ENCODE data around the gene ADAMTSL2.

The ADAMTSL2 gene

DNA sequence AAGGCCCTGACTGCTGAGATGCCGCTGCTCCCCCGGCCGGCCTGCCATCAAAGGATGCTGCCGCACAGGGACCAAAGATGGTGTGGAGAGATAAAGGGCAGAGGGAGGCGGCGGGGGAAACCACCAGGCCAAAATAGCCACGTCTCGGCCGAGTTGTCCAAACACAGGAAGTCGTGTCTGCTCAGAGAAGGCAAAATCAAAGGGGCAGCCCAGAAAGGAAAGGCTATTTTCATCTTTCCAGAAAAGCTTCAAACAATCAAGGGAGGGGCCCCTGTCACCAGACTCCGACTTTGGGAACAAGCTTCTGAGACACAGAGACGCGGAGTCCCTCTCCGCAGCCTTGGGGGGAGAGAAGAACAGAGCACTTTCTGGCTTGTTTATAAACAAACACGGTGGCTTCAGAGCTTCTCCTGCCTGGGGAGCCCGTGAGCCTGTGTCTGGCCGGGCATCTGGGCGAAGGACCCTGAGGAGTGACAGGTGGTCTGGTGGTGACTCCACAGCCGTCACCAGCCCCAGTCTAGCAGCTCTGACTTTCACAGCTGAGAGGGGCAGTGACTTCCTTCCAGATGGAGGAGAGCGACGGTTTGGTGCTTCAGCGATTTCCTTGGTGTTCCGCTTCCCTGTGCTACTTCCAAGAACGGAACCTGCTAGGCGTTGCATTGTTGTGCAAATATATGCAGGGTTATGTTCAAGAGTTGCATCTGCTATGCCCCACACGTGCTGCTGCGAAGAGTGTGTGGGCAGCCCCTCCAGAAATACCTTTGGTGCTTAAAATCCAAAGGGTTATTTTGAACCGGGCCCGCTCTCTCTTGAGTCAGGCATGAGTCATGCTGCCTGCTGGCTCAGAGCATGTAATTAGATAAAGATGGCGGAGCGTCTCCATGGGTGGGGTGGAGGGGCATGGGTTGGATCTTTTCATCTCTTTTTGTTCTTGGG lies 24.0 kb downstream of the ADAMTSL2 start:
- TF ChIP-seq EGR1 (IDR thresholded peaks at IDR 0.05) (no peak), NFIC (IDR thresholded peaks at IDR 0.05) (no peak), TAF1 (IDR thresholded peaks at IDR 0.05; ENCODE audit: low read depth) (no peak)
- TF ChIP-seq, protein P1, sequence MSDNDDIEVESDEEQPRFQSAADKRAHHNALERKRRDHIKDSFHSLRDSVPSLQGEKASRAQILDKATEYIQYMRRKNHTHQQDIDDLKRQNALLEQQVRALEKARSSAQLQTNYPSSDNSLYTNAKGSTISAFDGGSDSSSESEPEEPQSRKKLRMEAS (IDR thresholded peaks at IDR 0.05): no peak
- TF ChIP-seq, protein P2, sequence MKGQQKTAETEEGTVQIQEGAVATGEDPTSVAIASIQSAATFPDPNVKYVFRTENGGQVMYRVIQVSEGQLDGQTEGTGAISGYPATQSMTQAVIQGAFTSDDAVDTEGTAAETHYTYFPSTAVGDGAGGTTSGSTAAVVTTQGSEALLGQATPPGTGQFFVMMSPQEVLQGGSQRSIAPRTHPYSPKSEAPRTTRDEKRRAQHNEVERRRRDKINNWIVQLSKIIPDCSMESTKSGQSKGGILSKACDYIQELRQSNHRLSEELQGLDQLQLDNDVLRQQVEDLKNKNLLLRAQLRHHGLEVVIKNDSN (IDR thresholded peaks at IDR 0.05): no peak

DNA sequence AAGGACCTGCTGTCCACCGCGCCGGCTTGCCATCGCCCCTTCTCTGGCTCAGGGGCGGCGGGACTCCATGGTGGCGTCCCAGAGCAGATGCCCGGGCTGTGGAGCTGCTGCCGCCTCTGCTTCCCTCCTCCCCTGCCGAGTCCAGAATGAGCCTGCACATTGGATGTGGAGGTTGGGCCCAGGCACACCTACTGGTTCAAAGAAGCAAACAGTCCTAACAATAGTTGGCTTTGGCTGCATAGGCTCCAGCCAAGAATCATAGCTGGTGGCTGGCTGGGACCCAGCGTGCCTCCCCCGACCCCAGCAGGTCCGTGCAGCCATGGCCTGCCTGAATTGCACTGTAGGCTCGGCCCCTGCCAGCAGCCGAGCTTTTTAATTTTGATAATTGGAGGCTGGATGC lies 25.8 kb downstream of the ADAMTSL2 start:
- TF ChIP-seq NFIC (IDR thresholded peaks at IDR 0.05) (peak; percentile 38; the same call in 1 of the 2 replicates), TAF1 (IDR thresholded peaks at IDR 0.05; ENCODE audit: low read depth) (no peak)

DNA sequence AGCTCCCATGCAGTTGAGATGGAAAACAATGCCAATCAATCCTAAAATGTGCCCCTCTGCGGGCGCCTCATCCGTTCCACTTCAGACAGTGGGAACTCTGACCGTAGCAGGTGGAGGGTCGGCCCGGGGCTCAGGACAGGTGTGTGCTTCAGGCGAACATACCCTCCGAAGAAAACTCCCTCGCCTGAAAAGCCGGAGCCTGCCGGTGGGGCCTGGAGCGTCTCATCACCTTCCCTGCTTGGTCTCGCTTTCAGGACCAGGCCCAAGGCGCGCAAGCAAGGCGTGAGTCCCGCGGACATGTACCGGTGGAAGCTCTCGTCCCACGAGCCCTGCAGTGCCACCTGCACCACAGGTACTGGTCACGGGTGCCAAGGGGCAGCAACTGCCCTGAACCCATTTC lies 26.4 kb downstream of the ADAMTSL2 start:
- TF ChIP-seq NFIC (IDR thresholded peaks at IDR 0.05) (no peak), TAF1 (IDR thresholded peaks at IDR 0.05; ENCODE audit: low read depth) (no peak), TEAD4 (IDR thresholded peaks at IDR 0.05) (no peak), YY1 (IDR thresholded peaks at IDR 0.05; ENCODE audit: low read depth) (no peak), CEBPB (IDR thresholded peaks at IDR 0.05) (no peak), RAD21 (IDR thresholded peaks at IDR 0.05; ENCODE audit: low read depth) (no peak), TCF12 (IDR thresholded peaks at IDR 0.05; ENCODE audit: low read depth) (no peak), EGR1 (IDR thresholded peaks at IDR 0.05) (no peak), EP300 (IDR thresholded peaks at IDR 0.05; ENCODE audit: borderline replicate concordance) (no peak), FOXM1 (IDR thresholded peaks at IDR 0.05; ENCODE audit: borderline replicate concordance, low read depth) (no peak), CREB1 (IDR thresholded peaks at IDR 0.05; ENCODE audit: low read depth) (no peak), ZBTB7A (IDR thresholded peaks at IDR 0.05; ENCODE audit: low read depth) (no peak)
- TF ChIP-seq, protein P1 (IDR thresholded peaks at IDR 0.05): no peak
- TF ChIP-seq, protein P2 (IDR thresholded peaks at IDR 0.05): no peak
- TF ChIP-seq, protein P3, sequence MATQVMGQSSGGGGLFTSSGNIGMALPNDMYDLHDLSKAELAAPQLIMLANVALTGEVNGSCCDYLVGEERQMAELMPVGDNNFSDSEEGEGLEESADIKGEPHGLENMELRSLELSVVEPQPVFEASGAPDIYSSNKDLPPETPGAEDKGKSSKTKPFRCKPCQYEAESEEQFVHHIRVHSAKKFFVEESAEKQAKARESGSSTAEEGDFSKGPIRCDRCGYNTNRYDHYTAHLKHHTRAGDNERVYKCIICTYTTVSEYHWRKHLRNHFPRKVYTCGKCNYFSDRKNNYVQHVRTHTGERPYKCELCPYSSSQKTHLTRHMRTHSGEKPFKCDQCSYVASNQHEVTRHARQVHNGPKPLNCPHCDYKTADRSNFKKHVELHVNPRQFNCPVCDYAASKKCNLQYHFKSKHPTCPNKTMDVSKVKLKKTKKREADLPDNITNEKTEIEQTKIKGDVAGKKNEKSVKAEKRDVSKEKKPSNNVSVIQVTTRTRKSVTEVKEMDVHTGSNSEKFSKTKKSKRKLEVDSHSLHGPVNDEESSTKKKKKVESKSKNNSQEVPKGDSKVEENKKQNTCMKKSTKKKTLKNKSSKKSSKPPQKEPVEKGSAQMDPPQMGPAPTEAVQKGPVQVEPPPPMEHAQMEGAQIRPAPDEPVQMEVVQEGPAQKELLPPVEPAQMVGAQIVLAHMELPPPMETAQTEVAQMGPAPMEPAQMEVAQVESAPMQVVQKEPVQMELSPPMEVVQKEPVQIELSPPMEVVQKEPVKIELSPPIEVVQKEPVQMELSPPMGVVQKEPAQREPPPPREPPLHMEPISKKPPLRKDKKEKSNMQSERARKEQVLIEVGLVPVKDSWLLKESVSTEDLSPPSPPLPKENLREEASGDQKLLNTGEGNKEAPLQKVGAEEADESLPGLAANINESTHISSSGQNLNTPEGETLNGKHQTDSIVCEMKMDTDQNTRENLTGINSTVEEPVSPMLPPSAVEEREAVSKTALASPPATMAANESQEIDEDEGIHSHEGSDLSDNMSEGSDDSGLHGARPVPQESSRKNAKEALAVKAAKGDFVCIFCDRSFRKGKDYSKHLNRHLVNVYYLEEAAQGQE (IDR thresholded peaks at IDR 0.05; ENCODE audit: low read depth): no peak

DNA sequence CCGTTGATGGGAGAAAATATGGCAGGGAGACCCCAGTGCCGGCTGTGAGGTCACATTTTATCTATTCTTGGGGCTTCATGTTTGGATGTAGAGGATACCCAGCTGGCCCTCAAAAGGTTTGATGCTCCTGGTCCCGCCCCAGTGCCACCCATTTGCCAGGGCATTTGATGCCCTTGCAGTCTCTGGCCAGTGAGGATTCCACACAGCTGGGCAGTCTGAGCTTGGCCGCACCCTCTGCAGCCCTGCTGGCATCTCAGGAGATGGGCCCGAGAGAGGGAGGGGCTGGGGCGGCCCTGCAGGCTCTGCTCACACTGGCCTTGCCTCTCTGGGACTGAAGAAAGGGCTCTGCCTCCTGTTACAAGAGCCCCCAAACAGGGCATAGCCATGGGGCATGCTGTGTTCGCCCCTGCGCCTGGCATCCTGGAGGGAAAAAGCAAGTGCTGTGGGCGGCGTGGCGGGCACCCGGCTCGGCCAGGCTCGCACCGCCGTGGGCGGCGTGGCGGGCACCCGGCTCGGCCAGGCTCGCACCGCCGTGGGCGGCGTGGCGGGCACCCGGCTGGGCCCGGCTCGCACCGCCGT lies 27.6 kb downstream of the ADAMTSL2 start:
- TF ChIP-seq, protein P3 (IDR thresholded peaks at IDR 0.05; ENCODE audit: low read depth): no peak
- TF ChIP-seq EP300 (IDR thresholded peaks at IDR 0.05; ENCODE audit: borderline replicate concordance) (no peak), TEAD4 (IDR thresholded peaks at IDR 0.05) (no peak), CREB1 (IDR thresholded peaks at IDR 0.05; ENCODE audit: low read depth) (no peak), TAF1 (IDR thresholded peaks at IDR 0.05; ENCODE audit: low read depth) (no peak), RAD21 (IDR thresholded peaks at IDR 0.05; ENCODE audit: low read depth) (no peak), NFIC (IDR thresholded peaks at IDR 0.05) (no peak), TCF12 (IDR thresholded peaks at IDR 0.05; ENCODE audit: low read depth) (no peak), CEBPB (IDR thresholded peaks at IDR 0.05) (no peak)
- TF ChIP-seq, protein P2 (IDR thresholded peaks at IDR 0.05): no peak
- TF ChIP-seq, protein P1 (IDR thresholded peaks at IDR 0.05): no peak

DNA sequence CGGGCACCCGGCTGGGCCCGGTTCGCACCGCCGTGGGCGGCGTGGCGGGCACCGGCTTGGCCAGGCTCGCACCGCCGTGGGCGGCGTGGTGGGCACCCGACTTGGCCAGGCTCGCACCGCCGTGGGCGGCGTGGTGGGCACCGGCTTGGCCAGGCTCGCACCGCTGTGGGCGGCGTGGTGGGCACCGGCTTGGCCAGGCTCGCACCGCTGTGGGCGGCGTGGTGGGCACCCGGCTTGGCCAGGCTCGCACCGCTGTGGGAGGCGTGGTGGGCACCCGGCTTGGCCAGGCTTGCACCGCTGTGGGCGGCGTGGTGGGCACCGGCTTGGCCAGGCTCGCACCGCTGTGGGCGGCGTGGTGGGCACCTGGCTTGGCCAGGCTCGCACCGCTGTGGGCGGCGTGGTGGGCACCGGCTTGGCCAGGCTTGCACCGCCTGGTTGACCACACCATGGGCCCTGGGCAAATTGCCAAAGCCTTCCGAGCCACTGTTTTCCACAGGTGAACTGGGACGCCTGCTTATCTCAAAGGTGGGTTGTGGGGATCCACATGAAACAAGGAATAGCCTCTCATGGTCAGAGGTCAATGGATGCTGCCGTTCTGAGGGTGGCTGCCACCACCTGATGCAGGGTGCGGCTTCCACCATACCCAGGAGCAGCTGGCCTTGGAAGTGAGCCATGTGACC lies 28.2 kb downstream of the ADAMTSL2 start:
- 0 out of 2 replicates have a peak, but pooled peaks have one; percentile 30 for TF ChIP-seq NFIC (IDR thresholded peaks at IDR 0.05)
- TF ChIP-seq TEAD4 (IDR thresholded peaks at IDR 0.05): no peak
